GM21576 (cell line): ENCODE results near the gene PSPH.
A peak's percentile ranks its signal among the peaks of the same experiment; 100 is the strongest.
"Not testable (repeated sequence)": the region's sequence is repeated elsewhere in the genome, so short reads cannot be mapped to it uniquely, and the experiment has no call there.

ENCODE experiments used
- ATAC-seq: cut with Tn5 transposase; IDR thresholded peaks from one replicate; pipeline ENCODE4 v1.9.1; 2021; ENCODE audit warnings: mild to moderate bottlenecking, moderate library complexity; ENCODE audit not compliant: unreplicated experiment

PSPH gene

DNA sequence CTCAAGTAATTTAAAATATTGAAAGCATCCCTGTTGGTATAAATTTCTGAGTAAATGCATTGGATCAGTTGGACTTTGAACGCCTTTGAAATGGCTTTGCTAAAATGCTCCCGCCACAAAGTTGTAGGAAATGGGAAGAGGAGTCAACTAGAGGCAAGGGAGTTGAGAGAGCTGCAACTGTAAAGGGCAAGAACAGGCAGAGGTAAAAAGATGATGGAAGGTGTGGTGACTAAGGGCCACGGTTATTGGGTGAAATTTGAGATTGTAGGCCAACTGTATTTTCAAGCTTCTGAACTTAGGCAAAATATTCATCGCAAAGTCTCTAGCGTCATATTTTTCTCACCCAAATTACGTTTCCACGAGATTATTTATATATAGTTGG lies 12.2 kb upstream of the PSPH start:
- ATAC-seq: no peak

- ATAC-seq: no peak
These were observed 11.1 kb upstream of the PSPH start for GRCh38 chr7:56062382-56062781.

GRCh38 chr7:56053993-56054392 lies 2.7 kb upstream of the PSPH start:
- ATAC-seq: no peak

- ATAC-seq: no peak
These were observed 2.1 kb upstream of the PSPH start for GRCh38 chr7:56053379-56053778.

DNA sequence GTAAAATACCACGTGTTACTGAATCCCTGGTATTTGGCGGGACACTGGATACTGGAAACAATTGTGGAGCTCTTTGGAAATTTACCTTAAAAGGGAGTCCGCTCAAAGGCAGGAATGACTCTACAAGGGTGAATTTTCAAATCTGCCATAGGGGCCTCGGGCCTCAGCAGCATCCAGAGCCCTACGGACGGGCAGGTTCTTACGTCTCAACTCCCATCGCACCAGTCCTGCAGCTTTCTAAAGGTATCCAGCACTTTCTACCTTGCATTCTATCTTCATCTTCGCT lies 248 bp downstream of the PSPH start:
- ATAC-seq: no peak

DNA sequence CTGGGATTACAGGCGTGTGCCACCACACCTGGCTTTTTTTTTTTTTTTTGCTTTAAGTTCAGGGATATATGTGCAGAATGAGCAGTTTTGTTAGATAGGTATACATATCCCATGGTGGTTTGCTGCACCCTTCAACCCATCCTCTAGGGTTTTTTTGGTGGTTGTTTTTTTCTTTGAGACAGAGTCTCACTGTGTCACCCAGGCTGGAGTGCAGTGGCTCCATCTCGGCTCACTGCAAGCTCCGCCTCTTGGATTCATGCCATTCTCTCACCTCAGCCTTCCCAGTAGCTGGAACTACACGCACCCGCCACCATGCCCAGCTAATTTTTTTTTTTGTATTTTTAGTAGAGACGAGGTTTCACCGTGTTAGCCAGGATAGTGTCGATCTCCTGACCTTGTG lies 2.5 kb downstream of the PSPH start:
- ATAC-seq: not testable (repeated sequence)

DNA sequence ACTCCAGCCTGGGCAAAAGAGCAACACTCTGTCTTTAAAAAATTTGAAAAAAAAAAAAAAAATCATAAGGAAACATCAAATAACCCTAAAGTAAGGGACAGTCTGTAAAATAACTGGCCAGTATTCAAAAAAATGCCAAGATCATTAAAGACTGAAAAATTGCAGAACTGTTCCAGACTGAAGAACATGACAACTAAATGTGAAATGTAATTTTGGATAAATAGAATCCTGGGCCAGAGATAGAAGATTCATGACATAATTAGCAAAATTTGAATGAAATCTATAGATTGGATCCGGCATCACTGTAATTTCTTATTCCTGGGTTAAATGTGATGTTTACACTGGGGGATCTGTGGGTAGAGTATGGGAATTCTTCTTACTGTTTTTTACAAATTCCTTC lies 3.0 kb downstream of the PSPH start:
- no peak for ATAC-seq

DNA sequence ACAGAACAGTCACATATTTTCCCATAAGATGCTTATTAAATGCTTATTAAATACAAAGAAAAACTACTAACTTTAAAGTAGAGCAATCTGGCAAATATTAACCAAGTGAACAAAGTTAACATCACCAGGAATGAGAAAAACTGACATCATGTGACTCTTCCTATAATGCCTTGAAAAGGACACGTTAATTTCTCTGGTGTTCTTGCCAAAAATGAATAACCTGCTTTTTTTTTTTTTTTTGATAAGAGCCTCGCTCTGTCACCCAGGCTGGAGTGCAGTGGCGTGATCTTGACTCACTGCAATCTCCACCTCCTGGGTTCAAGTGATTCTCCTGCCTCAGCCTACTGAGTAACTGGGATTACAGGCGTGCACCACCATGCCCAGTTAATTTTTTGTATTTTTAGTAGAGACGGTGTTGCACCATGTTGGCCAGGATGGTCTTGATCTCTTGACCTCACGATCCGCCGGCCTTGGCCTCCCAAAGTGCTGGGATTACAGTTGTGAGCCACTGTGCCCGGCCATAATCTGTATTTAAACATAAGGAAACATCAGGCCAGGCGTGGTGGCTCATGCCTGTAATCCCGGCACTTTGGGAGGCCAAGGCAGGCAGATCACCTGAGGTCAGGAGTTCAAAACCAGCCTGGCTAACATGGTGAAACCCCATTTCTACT lies 3.7 kb downstream of the PSPH start:
- not testable (repeated sequence) for ATAC-seq

DNA sequence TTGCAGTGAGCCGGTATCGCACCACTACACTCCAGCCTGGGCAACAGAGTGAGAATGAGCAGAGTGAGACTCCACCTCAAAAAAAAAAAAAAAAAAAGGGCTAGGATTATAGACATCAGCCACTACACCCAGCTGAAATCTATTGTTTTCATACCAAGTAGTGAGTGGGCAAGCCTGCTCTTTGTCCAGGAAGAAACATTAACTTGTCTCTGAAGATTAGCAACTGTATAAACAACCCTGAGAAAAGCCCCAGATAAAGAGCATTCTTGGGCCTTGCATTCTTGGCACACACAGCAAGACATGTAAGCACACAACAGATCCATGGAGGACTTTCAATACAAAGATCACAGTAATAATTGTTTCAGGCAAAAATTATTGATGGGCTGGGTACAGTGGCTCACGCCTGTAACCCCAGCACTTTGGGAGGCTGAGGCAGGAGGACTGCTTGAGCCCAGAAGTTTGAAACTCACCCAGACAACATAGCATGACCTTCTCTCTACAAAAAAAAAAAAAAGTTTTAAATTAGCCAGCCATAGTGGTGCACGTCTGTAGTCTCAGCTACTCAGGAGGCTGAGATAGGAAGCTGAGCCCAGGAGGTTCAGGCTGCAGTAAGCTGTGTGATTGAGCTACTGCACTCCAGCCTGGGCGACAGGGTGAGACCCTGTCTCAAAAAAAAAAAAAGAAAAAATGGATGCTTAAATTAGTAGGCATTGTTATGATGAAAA lies 4.4 kb downstream of the PSPH start:
- ATAC-seq: no peak

DNA sequence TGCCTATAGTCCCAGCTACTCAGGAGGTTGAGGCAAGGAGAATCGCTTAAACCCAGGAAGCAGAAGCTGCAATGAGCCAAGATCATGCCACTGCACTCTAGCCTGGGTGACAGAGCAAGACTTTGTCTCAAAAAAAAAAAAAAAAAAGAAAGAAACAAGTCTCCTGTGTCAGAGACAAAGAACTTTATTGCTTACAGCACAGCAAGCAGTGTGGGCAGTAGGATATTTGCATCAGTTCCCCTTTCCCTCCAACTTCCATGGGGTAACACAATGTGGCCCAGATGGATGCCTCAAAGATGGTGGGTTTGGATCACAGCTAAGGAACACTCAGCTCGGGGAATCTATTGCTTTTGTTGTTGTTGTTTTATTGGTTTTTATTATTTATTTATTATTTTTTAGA lies 5.5 kb downstream of the PSPH start:
- not testable (repeated sequence) for ATAC-seq

- ATAC-seq: no peak
These were observed 10.5 kb downstream of the PSPH start for GRCh38 chr7:56040730-56041129.

- ATAC-seq: peak; percentile 97
These were observed 17.4 kb downstream of the PSPH start for GRCh38 chr7:56033671-56034432.

DNA sequence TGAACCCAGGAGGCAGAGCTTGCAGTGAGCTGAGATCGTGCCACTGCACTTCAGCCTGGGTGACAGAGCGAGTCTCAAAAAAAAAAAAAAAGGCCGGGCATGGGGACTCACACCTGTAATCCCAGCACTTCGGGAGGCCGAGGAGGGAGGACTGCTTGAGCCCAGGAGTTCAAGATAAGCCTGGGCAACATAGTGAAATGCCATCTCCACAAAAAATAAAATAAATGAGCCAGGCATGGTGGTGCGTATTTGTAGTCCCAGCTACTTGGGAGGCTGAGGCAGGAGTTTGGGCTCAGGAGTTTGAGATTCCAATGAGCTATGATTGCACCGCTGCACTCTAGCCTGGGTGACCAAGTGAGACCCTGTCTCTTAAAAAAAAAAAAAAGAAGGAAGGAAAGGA lies 18.7 kb downstream of the PSPH start:
- not testable (repeated sequence) for ATAC-seq

GRCh38 chr7:56031556-56031955 lies 19.7 kb downstream of the PSPH start:
- ATAC-seq: not testable (repeated sequence)

DNA sequence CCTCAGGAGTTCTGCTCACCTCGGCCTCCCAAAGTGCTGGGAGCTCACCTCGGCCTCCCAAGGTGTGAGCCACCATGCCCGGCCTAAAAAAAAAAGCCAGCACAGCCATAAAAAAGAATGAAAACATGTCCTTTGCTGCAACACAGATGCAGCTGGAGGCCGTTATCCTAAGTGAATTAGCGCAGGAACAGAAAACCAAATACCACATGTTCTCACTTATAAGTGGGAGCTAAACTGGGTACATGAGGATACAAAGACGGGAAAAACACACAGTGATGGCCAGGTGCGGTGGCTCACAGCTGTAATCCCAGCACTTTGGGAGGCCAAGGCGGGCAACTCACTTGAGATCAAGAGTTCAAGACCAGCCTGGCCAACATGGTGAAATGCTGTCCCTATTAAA lies 20.9 kb downstream of the PSPH start:
- no peak for ATAC-seq

- ATAC-seq: no peak
These were observed 22.2 kb downstream of the PSPH start for GRCh38 chr7:56028942-56029630.

- no peak for ATAC-seq
These were observed 24.7 kb downstream of the PSPH start for GRCh38 chr7:56026538-56026937.

- no peak for ATAC-seq
These were observed 27.7 kb downstream of the PSPH start for GRCh38 chr7:56023500-56023899.

DNA sequence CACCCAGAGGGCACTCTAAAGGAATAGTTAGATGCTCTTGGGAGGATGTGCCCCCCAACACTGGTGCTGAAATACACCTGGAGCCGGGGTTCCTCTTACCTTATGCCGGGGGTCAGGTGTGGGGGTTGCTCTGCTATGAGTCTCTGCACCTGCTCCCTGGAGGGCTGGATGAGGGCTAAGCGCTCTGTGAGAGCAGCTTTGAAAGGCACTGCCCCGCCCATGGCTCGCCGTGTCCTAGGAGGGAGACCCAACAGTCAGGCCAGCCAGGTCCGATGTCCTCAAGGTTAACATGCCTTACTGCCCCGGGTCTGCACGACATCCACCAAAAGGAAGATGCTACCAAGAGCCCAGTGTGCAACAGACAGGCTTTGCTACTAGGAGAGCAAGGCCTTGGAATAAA lies 31.7 kb downstream of the PSPH start:
- no peak for ATAC-seq

DNA sequence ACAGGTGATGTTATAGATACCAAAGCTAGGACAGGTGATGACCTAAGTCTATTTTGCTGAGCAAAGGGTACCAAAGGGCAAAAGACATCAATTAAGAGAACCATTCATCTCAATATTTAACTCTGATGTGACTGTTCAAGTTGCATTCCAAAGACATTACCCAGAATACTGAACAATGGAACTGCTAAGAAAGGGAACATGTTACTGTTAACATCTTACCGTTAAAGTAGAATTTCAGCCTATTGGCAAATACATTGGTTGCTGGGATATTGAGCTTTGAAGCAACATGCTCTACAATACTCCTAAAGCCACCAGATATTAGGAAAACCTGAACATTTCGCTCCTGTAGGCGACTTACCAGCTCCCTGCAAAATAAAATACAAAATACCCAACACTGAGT lies 34.2 kb downstream of the PSPH start:
- not testable (repeated sequence) for ATAC-seq

GRCh38 chr7:56009695-56010094 lies 41.5 kb downstream of the PSPH start:
- no peak for ATAC-seq

- ATAC-seq: no peak
These were observed 43.4 kb downstream of the PSPH start for GRCh38 chr7:56007891-56008290.
